GM10266 (cell line): ENCODE data around the gene TCEAL5.

Experiments
- DNase-seq: peaks from one replicate; pipeline ENCODE4 v3.0.0; 2012; ENCODE audit errors: extremely low spot score
- CTCF ChIP-seq: IDR thresholded peaks from 2 replicates; pipeline ENCODE4 v1.5.1; 2012; ENCODE audit warnings: mild to moderate bottlenecking, low read depth; ENCODE audit not compliant: control insufficient read depth, insufficient read depth; ENCODE audit errors: missing control alignments

The TCEAL5 gene

DNA sequence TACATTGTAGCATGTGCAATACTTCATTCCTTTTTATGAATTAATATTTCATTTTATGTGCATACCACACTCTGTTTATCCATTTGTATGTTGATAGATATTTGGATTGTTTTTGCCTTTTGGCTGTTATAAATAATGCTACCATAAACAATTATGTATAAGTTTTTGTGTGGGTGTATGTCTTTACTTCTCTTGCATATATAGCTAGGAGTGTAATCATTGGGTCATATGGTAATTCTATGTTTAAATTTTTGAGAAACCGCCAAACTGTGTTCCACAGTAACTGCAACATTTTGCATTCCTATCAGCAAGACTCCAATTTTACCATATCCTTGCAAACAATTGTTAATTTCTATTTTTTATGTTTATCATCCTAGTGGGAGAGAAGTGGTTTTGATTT is 3.1 kb upstream of the TCEAL5 start:
- no peak for TF ChIP-seq CTCF
- no peak for DNase-seq

GRCh38 chrX:103275947-103276567 is 493 bp downstream of the TCEAL5 start:
- no peak for TF ChIP-seq CTCF
- DNase-seq = no peak

- no peak for TF ChIP-seq CTCF
- DNase-seq = no peak
Observed at GRCh38 chrX:103274284-103274683, 2.3 kb downstream of the TCEAL5 start.

GRCh38 chrX:103258275-103258674 is 18.3 kb downstream of the TCEAL5 start:
- DNase-seq = no peak
- TF ChIP-seq CTCF = no peak

DNA sequence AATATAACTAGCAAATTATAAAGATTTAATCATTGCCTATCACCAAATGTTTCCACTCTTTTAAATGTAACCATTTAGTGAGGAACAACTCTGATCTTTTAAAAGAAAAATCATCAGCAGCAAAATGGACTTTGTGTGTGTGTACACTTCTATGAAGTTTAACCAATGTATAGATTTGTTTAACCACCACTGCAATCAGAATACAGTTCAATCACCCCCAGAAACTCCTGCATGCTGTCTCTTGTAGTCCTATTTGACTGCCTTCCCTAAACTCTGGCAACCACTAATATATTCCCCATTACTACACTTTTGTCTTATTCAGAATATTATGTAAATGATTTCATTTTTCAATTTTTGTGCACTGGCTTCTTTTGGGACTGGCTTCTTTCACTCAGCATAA is 19.9 kb downstream of the TCEAL5 start:
- TF ChIP-seq CTCF = no peak
- DNase-seq = no peak

DNA sequence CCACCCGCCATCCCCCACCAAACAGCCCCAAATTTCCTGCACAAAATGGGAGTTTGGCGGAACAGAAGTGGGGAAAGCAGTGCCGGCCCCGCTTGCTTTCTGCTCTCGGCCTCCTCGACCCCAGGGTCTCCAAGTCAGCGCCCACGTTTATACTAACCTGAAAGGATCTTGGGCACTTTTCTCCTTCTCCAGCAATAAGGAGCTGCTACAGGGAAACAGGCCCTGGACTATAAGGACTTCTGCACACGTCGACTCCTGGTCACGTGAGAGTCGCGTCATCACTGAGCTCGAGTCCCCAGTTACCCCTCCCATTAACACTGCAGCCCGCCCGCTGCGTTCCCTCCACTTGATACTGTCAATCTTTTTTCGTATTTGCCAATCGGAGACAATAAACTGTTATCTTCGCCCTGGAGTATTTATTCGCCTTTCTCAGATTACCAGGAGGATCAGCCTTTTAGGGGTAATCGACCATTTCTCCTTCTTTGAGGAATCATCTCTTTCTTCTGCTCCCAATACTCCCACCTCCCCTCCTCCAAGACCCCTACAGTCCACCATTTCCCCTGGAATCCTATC is 21.5 kb downstream of the TCEAL5 start, which contains the start of gene TCEAL8:
Gene TCEAL8, minus strand, starts transcription at position 235 of the 573 bp plus-strand sequence. CDS start 1,176 bp downstream, outside the sequence.
- DNase-seq = peak; percentile 60
- TF ChIP-seq CTCF = no peak

DNA sequence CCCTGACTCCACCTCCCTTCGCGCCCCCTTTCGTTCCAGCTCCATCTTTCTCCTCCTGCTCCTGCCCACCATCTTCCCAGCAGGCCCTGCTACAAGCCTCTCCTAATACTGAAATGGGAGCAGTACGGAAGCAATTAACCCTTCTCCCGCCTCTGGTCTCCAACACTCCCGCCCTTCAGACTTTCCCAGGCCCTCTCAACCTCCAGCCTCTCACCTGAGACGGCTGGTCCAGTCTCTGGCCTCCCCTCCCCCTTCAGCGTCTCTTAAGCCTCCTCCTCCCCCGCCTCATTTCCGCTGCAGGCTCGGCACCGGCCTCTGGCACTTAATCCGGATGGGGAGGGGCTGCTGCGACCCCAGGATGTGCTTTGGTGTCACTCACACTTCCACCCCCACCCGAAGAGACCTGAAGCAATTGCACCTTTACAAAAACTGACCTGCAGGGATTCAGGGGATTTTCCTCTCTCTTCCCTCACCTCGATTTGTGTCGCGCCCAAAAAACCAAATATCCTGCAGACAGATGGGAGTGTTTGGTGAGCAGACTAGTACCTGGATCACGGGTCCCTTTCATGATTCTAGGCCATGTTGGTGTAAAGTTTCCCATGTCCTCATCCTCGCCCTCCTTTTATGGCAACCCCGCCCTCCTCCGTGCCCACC is 22.3 kb downstream of the TCEAL5 start:
- no peak for TF ChIP-seq CTCF
- DNase-seq = peak; percentile 28
